Pons (tissue), 1 donor: Measurements from ENCODE around the gene MYBL2.

Experiments
- DNase-seq: peaks from one replicate; pipeline ENCODE4 v3.0.0-alpha.2; 2016; ENCODE audit warnings: low spot score

The MYBL2 gene

DNA sequence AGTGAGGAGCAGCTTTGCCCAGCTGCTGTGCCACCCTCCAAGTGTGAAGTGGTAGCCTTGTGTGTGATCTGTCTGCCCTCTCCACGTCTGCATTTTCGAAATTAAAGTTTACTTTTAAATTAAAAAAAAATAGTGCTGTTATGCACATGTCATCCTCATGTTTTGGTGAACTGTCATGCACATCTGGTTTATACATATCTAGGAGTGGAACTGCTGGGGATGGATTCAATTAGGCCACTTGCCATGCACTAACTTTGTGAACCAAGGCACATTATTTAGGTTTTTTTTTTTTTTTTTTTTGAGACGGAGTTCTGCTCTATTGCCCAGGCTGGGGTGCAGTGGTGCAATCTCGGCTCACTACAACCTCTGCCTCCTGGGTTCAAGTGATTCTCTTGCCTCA is 56.3 kb downstream of the MYBL2 start:
- DNase-seq = no peak

DNA sequence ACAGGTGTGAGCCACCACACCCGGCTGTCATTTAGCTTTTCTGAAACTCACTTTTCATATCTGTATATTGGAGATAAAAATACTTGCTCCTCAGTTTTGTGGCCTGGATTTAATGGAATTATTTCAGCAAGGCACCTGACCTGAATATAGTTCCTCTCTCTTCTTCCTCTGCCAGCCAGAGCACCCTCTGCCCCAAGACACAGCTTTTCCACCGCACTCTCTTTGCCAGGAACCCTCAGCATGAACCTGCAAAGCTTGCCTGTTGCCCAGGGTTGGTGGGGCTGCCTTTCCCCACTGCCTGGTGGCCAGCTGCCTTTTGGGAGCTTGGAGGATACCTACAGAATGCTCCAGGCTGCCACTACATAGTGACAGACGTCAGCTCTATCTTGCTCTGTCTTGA is 56.8 kb downstream of the MYBL2 start:
- DNase-seq = no peak

DNA sequence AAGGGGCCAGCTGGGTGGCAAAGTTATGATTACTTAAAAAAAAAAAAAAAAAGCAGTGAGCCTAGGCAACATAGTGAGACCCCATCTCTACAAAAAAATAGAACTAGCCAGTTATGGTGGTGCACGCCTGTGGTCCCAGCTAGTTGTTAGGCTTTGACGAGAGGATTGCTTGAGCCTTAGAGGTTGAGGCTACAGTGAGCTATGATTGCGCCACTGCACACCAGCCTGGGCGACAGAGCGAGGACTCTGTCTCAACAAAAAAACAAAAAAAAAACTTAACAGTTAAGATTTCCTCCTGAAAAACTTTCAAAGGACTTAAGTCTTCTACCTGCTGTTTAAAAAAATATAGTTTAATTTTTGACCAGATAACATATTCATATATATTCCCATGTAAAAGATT is 57.5 kb downstream of the MYBL2 start:
- no peak for DNase-seq

DNA sequence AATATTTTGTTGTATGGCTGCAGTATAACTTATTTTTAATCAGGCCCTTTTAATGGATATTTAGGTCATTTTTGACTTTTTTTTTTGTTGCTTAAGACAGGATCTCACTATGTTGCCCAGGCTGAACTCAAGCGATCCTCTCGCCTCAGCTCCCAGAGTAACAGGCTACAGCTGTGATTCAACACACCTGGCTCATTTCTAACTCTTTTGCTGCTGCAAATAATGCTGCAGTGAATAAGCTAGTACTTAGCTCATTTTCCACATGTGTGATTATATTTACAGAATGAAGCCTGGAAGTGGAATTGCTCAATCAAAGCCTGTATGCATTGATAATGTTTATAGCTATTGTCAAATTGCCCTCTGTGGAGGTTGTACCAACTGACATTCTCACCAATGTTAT is 58.8 kb downstream of the MYBL2 start:
- DNase-seq = no peak

DNA sequence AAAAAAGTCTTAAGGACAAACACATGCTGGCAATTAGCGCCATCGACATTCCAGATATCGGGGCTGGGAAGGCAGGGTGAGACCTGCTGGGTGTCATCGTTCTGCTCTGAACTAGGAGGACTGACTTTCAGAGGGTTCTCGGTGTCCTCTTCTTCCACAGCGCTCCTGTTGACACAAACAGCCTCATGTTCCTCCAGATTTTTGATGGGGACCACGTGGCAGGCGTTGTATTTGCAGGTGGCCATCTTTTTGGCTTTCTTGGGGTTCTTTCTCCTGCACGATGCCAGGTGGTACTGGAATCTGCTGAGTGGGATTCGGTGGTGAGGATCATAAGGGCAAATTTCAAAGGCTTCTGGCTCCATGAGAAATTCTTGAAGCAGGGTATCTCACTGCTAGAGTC is 59.4 kb downstream of the MYBL2 start:
- no peak for DNase-seq

DNA sequence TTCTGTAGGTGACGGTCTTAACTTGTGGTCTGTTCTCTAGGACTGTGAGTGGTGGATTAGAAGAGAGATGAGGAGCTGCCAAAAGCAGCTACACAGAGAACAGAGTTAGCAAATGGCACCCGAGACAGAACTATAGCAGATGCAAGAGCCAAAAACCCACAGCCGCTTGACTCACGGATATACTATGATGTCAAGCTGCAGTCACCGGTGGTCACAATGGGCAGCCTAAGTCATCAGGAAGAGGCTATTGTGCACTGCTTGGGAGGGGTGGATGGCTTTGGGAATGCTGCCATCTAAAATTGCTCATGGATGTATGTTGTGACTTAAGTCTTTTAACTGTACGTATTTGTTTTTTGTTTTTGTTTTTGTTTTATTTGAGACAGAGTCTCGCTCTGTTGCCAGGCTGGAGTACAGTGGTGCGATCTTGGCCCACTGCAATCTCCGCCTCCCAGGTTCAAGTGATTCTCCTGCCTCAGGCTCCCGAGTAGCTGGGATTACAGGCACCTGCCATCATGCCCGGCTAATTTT is 60.0 kb downstream of the MYBL2 start, which contains the start of gene GTSF1L:
TSS of gene GTSF1L (minus strand) at position 192 of the 528 bp plus-strand sequence. CDS start 308 bp downstream, outside the sequence.
- no peak for DNase-seq

DNA sequence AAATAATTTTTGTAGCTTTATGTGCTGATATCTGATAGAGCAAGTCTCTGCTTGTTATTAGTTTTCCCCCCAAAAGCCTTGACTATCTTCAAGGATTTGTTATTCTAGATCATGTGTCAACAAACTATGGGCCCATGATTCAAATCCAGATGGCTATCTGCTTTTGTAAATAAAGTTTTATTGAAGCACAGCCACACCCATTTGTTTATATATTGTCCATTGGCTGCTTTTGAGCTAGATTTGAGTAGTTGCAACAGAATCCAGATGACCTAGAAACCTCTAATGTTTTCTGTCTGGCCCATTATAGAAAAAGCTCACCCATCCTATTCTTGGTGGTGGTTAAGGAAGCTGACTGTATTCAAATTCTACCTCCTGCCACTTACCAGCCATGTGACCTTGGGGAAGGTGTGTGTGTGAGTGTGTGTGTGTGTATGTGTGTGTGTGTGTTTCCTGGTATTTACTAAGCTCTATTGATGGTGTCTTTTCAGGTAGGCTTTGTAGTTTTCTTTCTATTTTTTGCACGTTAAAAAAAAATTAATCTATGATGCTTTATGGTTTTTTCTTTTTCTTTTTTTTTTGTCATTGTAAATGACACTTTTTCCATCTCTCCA is 61.2 kb downstream of the MYBL2 start:
- DNase-seq = no peak

DNA sequence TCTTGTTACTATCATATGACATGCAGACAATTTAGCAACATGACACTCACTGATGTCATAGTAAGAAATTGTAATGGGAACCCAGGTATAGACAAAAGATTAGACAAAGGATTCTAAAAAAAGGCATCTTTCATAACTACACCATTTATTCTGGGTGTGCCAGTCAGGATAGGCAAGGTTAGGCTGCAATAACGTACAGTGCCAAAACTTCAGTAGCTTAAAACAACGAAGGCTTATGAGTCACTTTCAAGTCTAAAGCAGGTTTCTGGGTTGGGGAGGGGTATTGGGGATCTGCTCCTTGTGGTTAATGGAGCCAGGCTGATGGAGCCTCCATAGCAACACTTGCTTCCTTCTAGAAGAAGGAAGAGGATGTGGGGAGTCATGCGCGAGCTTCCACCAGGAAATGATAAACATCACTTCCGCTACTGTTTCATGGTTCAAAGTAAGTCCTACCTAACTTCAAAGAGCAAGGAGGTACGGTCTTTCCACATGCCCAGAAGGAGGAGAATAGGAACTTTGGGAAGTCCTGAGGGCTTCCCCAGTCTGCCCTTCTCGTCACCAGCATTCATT is 61.9 kb downstream of the MYBL2 start:
- no peak for DNase-seq

DNA sequence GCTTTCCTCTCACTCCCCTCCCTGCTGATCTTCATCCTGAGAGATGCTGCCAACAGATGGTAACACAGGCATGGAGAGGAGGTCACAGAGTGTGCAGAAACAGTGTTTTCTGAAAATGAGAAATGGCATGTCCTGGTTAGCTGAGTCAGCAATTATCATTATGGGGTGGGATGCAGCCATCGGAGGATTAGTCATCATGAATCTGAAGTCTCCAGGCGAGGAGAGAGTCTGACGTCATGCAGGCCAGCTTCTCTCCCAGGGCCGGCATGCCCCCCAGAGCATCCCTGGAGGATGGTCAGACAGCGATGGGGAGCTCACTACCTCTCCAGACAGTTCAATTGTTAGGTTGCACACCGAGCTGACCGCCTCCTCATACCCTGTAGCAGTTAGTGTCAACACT is 64.6 kb downstream of the MYBL2 start:
- DNase-seq = no peak

DNA sequence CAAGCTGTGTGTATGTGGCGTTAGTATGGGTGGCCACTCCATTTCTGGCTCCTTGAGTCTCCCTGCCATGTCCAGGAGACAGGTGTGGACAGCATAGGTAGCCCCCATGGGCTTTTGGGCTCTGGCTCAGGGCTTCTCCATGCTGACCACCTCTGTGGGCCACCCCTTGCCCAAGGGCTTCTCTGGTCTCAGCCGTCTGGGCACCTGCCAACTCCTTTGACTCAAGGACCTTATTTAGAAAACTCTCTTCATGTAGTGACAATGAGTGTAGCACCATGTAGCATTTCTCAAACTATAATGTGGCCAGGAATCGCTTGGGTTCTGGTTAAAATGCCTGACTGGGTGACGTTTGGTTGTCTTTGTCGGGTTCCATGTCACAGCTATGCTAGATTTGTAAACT is 65.0 kb downstream of the MYBL2 start:
- DNase-seq = no peak

DNA sequence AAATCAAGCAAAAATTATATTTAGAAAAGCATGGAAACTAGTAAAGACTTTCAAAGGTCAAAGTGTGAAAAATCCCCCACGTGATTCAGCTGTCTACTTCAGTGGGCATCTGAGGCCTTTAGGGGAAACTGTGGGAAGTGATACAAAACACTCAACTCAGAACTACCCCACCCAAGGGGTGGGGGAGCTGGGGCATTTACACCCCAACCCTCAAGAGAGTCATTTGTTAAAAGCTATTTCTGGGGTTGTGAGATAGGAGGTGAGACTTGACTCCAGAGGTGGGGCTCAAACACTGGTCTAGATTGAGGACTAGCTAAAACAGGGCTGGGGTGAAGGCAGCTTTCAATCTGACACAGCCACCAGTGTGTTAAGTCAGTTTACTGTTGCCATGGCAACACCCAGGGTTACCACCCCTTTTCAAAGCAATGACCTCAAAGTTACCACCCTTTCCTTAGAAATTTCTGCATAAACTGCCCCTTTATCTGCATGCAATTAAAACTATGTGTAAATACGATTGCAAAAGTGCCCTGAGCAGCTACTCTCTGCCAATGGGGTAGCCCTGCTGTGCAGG is 69.8 kb downstream of the MYBL2 start:
- DNase-seq = no peak

DNA sequence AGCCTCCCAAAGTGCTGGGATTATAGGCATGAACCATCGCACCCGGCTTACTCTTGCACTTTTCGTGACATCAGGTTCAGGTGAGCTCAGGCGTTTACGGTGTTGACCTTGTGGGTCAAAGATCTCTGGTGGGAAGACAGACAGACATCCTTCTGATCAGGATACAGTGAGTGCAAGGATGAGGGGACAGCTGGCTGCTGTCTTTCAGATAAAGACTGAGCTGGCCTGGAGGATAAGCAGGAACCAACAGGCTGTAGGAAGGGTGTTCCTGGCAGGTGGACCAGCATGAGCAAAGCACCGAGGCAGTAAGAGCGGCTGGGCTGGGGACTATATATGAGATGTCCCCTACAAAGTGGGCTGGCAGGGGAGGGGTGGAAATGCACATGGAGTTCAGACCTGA is 71.0 kb downstream of the MYBL2 start:
- no peak for DNase-seq

DNA sequence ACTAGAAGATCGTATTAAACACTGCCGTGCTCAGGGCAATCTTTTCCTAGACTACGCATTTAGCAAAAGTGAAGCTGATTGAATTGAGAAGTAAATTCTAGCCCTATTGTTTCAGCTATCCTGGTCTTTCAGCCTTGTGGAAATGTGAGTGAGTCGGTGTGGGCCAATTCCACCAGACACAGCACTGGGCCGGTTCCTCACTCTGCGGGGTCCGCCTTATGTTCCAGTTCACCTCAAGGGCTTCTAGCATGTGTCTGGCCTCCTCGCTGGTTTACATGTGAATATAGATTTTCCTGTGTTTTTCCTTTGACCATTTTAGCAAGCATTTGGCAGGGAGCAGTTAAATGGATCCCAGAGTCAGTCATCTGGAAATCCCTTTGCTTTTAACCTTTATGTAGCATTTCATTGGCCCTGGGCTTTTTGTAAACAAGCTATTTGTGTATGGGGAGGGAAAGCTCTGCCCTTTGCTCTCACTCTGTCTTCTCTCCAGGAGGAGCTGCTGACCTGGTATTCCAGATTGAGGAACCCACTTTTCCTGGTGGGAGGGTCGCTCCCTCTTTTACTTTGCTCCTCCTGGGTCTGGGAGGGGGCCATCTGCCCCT is 72.3 kb downstream of the MYBL2 start:
- no peak for DNase-seq

DNA sequence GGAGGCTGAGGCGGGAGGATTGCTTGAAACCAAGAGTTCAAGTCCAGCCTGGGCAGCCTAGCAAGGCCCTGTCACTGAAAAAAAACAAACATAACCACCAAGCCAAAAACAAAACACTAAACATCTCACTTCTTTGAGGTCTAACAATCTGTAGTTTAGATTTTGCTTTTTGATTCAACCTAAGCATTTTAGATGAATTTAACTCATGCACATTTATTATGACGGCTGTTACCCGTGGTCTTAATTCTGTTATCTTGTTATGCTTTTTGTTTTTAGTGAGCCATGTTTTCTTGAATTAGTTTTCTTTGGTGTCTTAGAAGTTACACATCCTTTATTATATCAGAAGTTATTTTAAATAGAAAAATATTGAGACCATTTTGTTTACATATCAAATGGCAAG is 73.7 kb downstream of the MYBL2 start:
- DNase-seq = no peak

DNA sequence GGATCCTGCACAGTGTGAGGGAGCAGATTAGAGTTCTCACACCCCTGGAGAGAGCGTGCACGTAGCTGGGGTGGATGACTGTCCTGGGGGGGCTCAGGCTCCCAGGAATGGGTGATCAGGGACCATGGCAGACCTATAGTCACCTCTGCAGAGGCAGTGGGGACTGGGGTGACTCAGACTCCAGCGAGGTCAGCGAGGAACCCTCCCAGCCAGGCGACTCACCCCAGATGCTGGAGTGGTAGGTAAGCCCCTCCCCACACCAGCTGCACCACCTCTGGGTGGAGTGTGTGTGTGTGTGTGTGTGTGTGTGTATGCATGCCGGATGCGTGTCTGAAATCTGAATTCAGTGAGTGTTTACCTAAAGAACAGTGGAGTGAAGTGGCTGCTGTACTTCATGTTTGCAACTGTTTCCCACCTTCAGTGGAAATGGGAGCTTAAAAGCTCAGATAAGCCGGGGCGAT is 77.3 kb downstream of the MYBL2 start:
- no peak for DNase-seq

DNA sequence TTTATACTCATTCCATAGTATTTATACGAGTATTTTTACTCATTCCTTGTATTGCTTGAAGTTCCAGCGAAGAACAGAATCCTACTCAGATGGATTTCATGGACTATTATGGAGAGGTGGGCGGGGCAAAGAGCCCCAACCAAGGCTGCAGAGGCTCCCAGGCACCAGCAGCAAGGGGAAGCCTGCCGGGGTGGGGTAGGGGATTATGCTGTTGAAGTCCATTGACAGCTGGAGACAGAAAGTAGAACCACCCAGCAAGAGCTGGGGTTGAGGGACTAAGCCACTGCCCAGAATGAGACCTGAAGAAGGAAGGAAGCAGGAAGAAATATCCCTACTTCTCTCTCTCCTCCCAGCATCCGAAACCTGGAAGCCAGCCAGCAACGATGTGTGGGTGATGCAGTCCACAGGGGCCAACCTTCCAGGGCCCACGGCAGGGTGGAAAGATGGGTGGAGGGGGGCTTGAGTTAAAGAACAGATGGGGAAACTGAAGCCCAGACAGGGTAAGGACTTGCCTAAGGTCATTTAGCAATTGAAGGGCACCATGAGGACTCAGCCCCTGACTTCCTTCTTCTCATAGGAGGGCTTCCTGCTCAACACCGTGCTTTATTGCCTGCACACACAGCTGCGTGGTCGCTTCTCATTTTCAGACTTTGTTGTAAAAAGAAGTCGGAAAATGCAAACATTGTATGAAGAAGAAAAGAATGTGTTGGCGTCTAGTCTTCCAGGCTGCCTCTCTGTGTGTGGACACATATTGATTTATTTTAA is 78.2 kb downstream of the MYBL2 start:
- DNase-seq = no peak

DNA sequence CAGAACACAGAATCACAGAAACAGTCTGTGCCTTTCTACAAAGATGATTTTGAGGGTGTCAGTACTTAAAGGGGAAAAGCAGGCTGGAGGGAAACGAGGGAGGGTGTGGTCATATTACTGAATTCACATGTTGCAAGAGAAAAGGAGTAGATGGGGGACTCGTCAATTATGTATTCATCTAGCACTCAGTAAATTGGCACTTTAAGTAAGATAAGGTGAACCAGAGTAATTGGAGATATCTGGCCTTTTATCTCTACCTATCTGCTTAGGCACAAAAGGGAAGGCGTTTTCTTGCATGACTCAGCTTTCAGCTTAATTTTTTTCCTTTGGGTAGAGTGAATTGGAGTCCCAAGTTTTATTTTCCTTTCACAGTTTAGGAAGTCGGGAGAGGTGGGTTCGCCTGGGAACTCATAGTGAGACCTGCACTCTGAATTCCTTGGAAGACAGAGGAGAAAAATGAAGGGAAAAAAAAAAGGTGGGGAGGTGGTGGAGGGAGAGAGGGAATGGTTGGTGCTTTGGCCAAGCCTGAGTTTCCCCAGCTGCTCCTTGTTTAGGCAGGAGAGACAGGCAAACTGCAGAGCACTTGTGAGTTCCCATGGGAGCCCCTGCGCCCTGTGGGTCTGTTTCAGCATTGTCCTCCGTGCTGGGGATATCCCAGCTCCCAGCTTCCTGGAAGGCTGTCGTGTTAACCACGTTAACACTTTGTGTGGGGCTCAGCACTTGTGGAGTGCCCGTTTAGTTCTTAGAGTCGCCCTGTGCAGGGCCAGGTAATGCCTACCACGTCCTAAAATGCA is 79.6 kb downstream of the MYBL2 start:
- DNase-seq = no peak

DNA sequence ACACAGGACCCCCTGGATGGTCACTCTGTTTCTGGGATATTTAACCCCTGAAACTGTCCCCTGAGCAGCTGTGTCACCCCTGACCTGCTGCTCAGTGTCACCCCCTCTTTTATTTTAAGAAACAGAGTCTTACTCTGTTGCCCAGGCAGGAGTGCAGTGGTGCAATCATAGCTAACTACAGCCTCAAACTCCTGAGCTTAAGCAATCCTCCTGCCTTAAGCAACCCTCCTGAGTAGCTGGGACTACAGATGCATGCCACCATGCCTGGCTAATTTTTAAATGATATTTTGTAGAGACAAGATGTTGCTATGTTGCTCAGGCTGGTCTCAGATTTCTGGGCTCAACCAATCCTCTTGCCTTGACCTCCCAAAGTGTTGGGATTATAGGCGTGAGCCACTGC is 81.4 kb downstream of the MYBL2 start:
- no peak for DNase-seq

DNA sequence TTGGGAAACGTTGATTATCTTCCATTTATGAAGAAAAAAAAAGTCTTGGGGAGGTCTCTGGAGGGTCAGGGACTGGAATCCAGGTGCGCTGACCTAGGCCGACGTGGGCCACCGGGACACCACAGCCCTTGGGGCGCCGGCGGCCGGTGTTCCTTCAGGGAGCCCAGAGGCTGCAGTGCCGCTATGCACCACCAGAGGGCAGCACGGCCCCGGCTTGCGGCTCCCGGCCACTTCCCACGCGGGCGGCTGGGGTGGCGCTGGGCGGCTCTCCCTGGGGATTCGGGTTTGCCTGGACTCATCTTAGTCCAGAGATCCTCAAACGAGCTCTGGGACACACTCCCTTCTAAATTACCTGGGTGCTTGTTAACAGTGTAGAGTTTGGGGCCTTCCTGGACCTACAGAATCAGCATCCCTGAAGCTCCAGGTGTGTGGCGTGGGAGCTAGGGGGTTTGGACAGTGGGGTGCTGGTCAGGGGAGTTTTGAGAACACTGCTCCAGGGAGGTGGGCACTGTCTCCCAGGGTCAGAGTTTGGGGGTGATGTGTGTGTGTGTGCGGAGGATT is 82.9 kb downstream of the MYBL2 start:
- no peak for DNase-seq

DNA sequence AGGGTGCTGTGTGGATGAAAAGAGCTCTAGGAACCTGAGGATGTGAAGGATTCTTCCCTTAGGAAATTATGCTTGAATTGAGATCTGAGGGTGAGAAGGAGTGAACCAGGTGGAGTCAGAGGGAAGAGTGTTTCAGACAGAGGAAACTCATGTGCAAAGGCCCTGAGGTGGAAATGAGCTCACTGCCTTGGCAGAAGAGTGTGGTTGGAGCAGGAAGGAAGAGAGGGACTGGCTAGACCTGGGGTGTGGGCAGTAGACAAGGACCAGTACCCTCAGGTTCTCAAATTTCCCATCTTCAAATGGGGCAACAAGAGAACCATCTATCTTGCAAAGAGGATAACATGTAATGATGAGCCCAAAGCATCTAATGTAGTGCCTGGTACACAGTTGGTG is 83.9 kb downstream of the MYBL2 start:
- DNase-seq = no peak
